Effector memory CD4-positive, alpha-beta T cell (primary cell): ENCODE results near the gene SGCB.

Experiments
- DNase-seq, 3 donors: peaks; one replicate each; pipeline ENCODE4 v3.0.0-alpha.2; 2020
- H3K27ac ChIP-seq: 2 replicates; pipeline ENCODE4 v1.7.0; 2013; ENCODE audit warnings: mild to moderate bottlenecking, low read length, moderate library complexity; ENCODE audit not compliant: insufficient read depth, poor library complexity, severe bottlenecking
- H3K27me3 ChIP-seq: replicated peaks from 2 replicates; pipeline ENCODE4 v1.7.0; 2013; ENCODE audit warnings: mild to moderate bottlenecking, low read length; ENCODE audit not compliant: insufficient read depth, control insufficient read depth, poor library complexity, severe bottlenecking
- H3K36me3 ChIP-seq: 2 replicates; pipeline ENCODE4 v1.7.0; 2013; ENCODE audit warnings: mild to moderate bottlenecking, low read length, moderate library complexity; ENCODE audit not compliant: control insufficient read depth, insufficient read depth
- H3K4me1 ChIP-seq: 2 replicates; pipeline ENCODE4 v1.7.0; 2013; ENCODE audit warnings: low read length, mild to moderate bottlenecking; ENCODE audit not compliant: control insufficient read depth, insufficient read depth, poor library complexity, severe bottlenecking
- H3K4me3 ChIP-seq: 2 replicates; pipeline ENCODE4 v1.7.0; 2013; ENCODE audit warnings: low read length, low read depth, mild to moderate bottlenecking; ENCODE audit not compliant: insufficient read depth, poor library complexity, severe bottlenecking
- H3K9me3 ChIP-seq: 2 replicates; pipeline ENCODE4 v1.7.0; 2013; ENCODE audit warnings: mild to moderate bottlenecking, low read length, moderate library complexity; ENCODE audit not compliant: control insufficient read depth

Gene SGCB

GRCh38 chr4:52054254-52054653 lies 16.2 kb upstream of the SGCB start:
- H3K36me3 ChIP-seq = no peaks in the 10 kb centered on the region
- H3K27ac ChIP-seq = no peak overlapping the region
- H3K4me1 ChIP-seq = peaks cover 12% of the 10 kb centered on the region
- H3K4me3 ChIP-seq = no peak overlapping the region
- no peak for DNase-seq
- peaks cover under 1% of the 10 kb centered on the region for H3K27me3 ChIP-seq
- no peaks in the 10 kb centered on the region for H3K9me3 ChIP-seq

GRCh38 chr4:52052475-52052780 lies 14.3 kb upstream of the SGCB start:
- Histone ChIP-seq H3K4me3 (no peak overlapping the region), H3K36me3 (no peaks in the 10 kb centered on the region), H3K27me3 (peaks cover 3% of the 10 kb centered on the region), H3K9me3 (no peaks in the 10 kb centered on the region), H3K27ac (no peak overlapping the region), H3K4me1 (peaks cover 12% of the 10 kb centered on the region)
- DNase-seq = no peak

- Histone ChIP-seq H3K27me3 (peaks cover 3% of the 10 kb centered on the region), H3K4me3 (peak overlapping the region; percentile 35), H3K9me3 (no peaks in the 10 kb centered on the region), H3K27ac (no peak overlapping the region), H3K36me3 (no peaks in the 10 kb centered on the region), H3K4me1 (peaks cover 12% of the 10 kb centered on the region)
- no peak for DNase-seq
These were observed 13.7 kb upstream of the SGCB start for GRCh38 chr4:52051615-52052474.

- Histone ChIP-seq H3K27me3 (peaks cover 3% of the 10 kb centered on the region), H3K9me3 (no peaks in the 10 kb centered on the region), H3K4me1 (peaks cover 12% of the 10 kb centered on the region), H3K4me3 (peak within 1 kb of the TSS; percentile 35), H3K27ac (no peak within 1 kb of the TSS), H3K36me3 (no peaks in the 10 kb centered on the region)
- DNase-seq = no peak
These were observed 13.1 kb upstream of the SGCB start, which contains the start of gene SPATA18 for GRCh38 chr4:52051213-52051614. SPATA18 (plus strand) TSS chr4:52051304; CDS start chr4:52051705, 401 bp downstream.

GRCh38 chr4:52049266-52049665 lies 11.2 kb upstream of the SGCB start:
- Histone ChIP-seq H3K27me3 (peaks cover 3% of the 10 kb centered on the region), H3K27ac (no peak overlapping the region), H3K36me3 (no peaks in the 10 kb centered on the region), H3K4me1 (peaks cover 12% of the 10 kb centered on the region), H3K9me3 (no peaks in the 10 kb centered on the region), H3K4me3 (no peak overlapping the region)
- no peak for DNase-seq

GRCh38 chr4:52045028-52045427 lies 6.9 kb upstream of the SGCB start:
- Histone ChIP-seq H3K27ac (no peak overlapping the region), H3K9me3 (no peaks in the 10 kb centered on the region), H3K4me3 (no peak overlapping the region), H3K4me1 (no peaks in the 10 kb centered on the region), H3K36me3 (no peaks in the 10 kb centered on the region), H3K27me3 (peaks cover 3% of the 10 kb centered on the region)
- no peak for DNase-seq

GRCh38 chr4:52037689-52038102 lies 403 bp downstream of the SGCB start:
- H3K4me3 ChIP-seq = peak overlapping the region; percentile 63
- no peak overlapping the region for H3K27ac ChIP-seq
- H3K4me1 ChIP-seq = no peaks in the 10 kb centered on the region
- DNase-seq = no peak
- no peaks in the 10 kb centered on the region for H3K36me3 ChIP-seq
- no peaks in the 10 kb centered on the region for H3K9me3 ChIP-seq
- no peaks in the 10 kb centered on the region for H3K27me3 ChIP-seq

- no peak for DNase-seq
- H3K4me1 ChIP-seq = no peaks in the 10 kb centered on the region
- H3K27me3 ChIP-seq = no peaks in the 10 kb centered on the region
- H3K9me3 ChIP-seq = no peaks in the 10 kb centered on the region
- no peak overlapping the region for H3K27ac ChIP-seq
- H3K36me3 ChIP-seq = no peaks in the 10 kb centered on the region
- H3K4me3 ChIP-seq = peak overlapping the region; percentile 63
These were observed 1.1 kb downstream of the SGCB start for GRCh38 chr4:52036886-52037530.

GRCh38 chr4:52035190-52035589 lies 2.9 kb downstream of the SGCB start:
- Histone ChIP-seq H3K9me3 (no peaks in the 10 kb centered on the region), H3K4me1 (no peaks in the 10 kb centered on the region), H3K36me3 (peaks cover 4% of the 10 kb centered on the region), H3K27me3 (no peaks in the 10 kb centered on the region), H3K27ac (no peak overlapping the region), H3K4me3 (no peak overlapping the region)
- DNase-seq = no peak

GRCh38 chr4:52032005-52032404 lies 6.1 kb downstream of the SGCB start:
- peaks cover 4% of the 10 kb centered on the region for H3K36me3 ChIP-seq
- no peaks in the 10 kb centered on the region for H3K4me1 ChIP-seq
- DNase-seq = no peak
- no peak overlapping the region for H3K4me3 ChIP-seq
- no peaks in the 10 kb centered on the region for H3K27me3 ChIP-seq
- no peaks in the 10 kb centered on the region for H3K9me3 ChIP-seq
- no peak overlapping the region for H3K27ac ChIP-seq
